ENCODE data around the gene TOX3. TPM values are rescaled to one million over a fixed set of nuclear protein-coding genes. Genes with fewer than 3 reads are reported as not detected.

Gene TOX3
- total and polyA plus RNA-seq, 4 donors, result 1.3 to 3.5 (median 2.4) TPM

DNA sequence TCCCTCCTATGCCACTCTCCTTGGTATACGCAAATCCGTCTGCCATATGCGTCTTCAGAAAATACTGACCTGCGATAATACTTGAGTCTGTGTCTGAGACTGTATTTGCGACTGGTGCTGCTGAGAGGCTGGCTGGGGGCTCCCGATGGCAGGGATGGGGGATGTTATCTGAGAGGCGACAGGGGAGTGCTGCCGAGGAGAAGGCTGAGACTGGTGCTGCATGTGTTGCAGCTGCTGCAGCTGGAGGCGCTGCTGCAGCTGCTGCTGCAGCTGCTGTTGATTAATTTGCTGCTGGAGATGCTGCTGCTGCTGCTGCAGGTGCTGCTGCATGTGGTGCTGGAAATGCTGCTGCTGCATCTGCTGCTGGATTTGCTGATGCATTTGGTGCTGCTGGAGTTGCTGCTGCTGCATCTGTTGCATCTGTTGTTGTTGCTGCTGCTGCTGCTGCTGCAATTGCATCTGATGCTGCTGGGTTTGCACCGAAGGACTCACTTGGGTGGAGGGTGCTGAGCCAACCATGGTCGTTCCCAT lies 107.7 kb downstream of the TOX3 start:
- Histone ChIP-seq H3K36me3 (ENCODE audit: control insufficient read depth in 4 of 4, insufficient read depth in 3 of 4, low read depth in 1 of 4, low read length in 3 of 4) (peaks cover 0 to 16% (median 5%) of the 10 kb centered on the region in 4 donors), H3K4me3 (ENCODE audit: low read depth in 1 of 3, low read length in 3 of 3) (no peak overlapping the region), H3K4me1 (ENCODE audit: control insufficient read depth in 4 of 4, insufficient read depth in 4 of 4, low read length in 3 of 4) (peaks cover 0 to 4% (median 0%) of the 10 kb centered on the region in 4 donors), H3K9ac (ENCODE audit: low read depth in 1 of 2, low read length in 2 of 2) (no peak overlapping the region), H3K27me3 (ENCODE audit: control insufficient read depth in 4 of 4, insufficient read depth in 4 of 4, low read length in 3 of 4) (no peaks in the 10 kb centered on the region), H3K9me3 (ENCODE audit: control insufficient read depth in 4 of 4, low read length in 3 of 4) (no peaks in the 10 kb centered on the region), H3K27ac (ENCODE audit: low read depth in 1 of 2, low read length in 2 of 2) (no peak overlapping the region)
- DNase-seq (ENCODE audit: low spot score), result no peak
- WGBS, result 94% methylated on average over 11 of the region's 11 CpGs
- TF ChIP-seq FOXA1 (IDR thresholded peaks at IDR 0.05) (no peak), GABPA (IDR thresholded peaks at IDR 0.05 in 1 of 2, conservative IDR thresholded peaks at IDR 0.05 in 1 of 2) (no peak), RAD21 (IDR thresholded peaks at IDR 0.05) (no peak), HNF4G (IDR thresholded peaks at IDR 0.05) (no peak)
- TF ChIP-seq, protein P1, sequence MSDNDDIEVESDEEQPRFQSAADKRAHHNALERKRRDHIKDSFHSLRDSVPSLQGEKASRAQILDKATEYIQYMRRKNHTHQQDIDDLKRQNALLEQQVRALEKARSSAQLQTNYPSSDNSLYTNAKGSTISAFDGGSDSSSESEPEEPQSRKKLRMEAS (IDR thresholded peaks at IDR 0.05), result no peak
- TF ChIP-seq, protein P2, sequence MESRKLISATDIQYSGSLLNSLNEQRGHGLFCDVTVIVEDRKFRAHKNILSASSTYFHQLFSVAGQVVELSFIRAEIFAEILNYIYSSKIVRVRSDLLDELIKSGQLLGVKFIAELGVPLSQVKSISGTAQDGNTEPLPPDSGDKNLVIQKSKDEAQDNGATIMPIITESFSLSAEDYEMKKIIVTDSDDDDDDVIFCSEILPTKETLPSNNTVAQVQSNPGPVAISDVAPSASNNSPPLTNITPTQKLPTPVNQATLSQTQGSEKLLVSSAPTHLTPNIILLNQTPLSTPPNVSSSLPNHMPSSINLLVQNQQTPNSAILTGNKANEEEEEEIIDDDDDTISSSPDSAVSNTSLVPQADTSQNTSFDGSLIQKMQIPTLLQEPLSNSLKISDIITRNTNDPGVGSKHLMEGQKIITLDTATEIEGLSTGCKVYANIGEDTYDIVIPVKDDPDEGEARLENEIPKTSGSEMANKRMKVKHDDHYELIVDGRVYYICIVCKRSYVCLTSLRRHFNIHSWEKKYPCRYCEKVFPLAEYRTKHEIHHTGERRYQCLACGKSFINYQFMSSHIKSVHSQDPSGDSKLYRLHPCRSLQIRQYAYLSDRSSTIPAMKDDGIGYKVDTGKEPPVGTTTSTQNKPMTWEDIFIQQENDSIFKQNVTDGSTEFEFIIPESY (IDR thresholded peaks at IDR 0.05), result no peak
- TF ChIP-seq, protein P3, sequence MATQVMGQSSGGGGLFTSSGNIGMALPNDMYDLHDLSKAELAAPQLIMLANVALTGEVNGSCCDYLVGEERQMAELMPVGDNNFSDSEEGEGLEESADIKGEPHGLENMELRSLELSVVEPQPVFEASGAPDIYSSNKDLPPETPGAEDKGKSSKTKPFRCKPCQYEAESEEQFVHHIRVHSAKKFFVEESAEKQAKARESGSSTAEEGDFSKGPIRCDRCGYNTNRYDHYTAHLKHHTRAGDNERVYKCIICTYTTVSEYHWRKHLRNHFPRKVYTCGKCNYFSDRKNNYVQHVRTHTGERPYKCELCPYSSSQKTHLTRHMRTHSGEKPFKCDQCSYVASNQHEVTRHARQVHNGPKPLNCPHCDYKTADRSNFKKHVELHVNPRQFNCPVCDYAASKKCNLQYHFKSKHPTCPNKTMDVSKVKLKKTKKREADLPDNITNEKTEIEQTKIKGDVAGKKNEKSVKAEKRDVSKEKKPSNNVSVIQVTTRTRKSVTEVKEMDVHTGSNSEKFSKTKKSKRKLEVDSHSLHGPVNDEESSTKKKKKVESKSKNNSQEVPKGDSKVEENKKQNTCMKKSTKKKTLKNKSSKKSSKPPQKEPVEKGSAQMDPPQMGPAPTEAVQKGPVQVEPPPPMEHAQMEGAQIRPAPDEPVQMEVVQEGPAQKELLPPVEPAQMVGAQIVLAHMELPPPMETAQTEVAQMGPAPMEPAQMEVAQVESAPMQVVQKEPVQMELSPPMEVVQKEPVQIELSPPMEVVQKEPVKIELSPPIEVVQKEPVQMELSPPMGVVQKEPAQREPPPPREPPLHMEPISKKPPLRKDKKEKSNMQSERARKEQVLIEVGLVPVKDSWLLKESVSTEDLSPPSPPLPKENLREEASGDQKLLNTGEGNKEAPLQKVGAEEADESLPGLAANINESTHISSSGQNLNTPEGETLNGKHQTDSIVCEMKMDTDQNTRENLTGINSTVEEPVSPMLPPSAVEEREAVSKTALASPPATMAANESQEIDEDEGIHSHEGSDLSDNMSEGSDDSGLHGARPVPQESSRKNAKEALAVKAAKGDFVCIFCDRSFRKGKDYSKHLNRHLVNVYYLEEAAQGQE (IDR thresholded peaks at IDR 0.05), result no peak

DNA sequence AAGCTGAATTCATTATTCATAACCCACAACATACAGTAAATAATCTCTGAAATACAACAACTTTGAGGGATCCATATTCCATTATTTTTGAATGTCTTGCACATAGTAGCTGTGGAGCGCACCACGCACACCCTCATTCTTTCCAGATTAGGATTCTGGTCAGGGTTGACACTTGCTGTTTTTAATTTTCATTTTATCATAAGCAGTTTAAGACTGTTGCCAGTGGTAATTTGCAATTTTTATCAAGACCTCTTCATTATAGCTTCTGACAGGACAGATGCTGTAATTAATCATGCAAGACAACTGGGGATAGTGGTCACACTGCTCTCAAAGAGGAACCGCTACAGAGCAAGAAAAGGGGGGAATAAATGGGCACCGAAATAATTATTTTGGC lies 109.7 kb downstream of the TOX3 start:
- no peak overlapping the region for H3K4me3 ChIP-seq (ENCODE audit: low read depth in 1 of 3, low read length in 3 of 3)
- H3K9me3 ChIP-seq (ENCODE audit: control insufficient read depth in 4 of 4, low read length in 3 of 4), result no peaks in the 10 kb centered on the region
- no peak overlapping the region for H3K27ac ChIP-seq (ENCODE audit: low read depth in 1 of 2, low read length in 2 of 2)
- peaks cover 0 to 4% (median 0%) of the 10 kb centered on the region in 4 donors for H3K4me1 ChIP-seq (ENCODE audit: control insufficient read depth in 4 of 4, insufficient read depth in 4 of 4, low read length in 3 of 4)
- H3K9ac ChIP-seq (ENCODE audit: low read depth in 1 of 2, low read length in 2 of 2), result no peak overlapping the region
- TF ChIP-seq FOXA1 (IDR thresholded peaks at IDR 0.05), result no peak
- TF ChIP-seq, protein P4, sequence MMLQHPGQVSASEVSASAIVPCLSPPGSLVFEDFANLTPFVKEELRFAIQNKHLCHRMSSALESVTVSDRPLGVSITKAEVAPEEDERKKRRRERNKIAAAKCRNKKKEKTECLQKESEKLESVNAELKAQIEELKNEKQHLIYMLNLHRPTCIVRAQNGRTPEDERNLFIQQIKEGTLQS (IDR thresholded peaks at IDR 0.05), result no peak
- no peaks in the 10 kb centered on the region for H3K27me3 ChIP-seq (ENCODE audit: control insufficient read depth in 4 of 4, insufficient read depth in 4 of 4, low read length in 3 of 4)
- H3K36me3 ChIP-seq (ENCODE audit: control insufficient read depth in 4 of 4, insufficient read depth in 3 of 4, low read depth in 1 of 4, low read length in 3 of 4), result peaks cover 0 to 14% (median 4%) of the 10 kb centered on the region in 4 donors
- WGBS, result 95% methylated on average over 4 of the region's 4 CpGs
- no peak for DNase-seq (ENCODE audit: low spot score)

DNA sequence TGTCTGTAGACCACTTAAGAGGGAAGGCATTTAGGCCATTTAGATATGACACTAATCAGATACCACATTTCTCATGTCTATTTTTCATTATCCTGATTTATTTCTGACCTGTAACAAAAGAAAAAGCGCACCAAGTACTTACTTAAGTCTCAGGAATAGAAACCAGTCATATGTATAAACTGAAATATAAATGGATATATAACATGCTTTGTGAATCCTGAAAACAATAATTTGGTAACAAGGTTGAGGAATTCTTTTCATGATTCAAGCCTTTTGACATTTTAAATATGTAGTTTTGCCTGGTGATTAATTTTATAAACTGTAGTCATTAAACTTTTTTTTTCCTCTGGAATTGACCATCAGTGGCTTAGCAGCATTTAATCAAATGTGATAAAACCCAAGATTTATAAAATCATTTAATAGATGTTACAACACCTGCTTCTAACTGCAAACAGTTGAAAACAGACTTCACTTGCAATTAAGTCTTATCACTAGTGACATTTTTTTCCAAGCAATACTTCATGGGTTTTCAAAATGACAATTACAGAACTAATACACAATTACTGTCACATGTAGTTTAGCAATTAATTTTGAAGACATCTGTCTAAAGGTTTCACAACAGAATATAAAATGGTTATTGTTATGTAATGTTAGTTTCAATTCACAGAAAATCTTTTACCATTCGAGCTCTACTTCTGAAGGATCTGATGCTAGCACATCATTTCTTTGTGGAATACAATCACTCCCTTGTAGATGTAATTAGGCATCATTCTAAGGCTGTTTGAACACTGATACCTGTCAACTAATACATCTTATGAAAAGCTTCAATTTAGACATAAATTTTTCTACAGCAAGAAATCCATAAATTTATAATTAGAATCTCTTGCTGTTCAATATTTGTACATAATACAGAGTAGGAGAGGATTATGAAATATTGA lies 110.3 kb downstream of the TOX3 start:
- TF ChIP-seq FOXA1 (IDR thresholded peaks at IDR 0.05), result no peak
- TF ChIP-seq RAD21 (IDR thresholded peaks at IDR 0.05), result no peak
- no peak for TF ChIP-seq EGR1 (IDR thresholded peaks at IDR 0.05; ENCODE audit: low read depth in 2 of 2)
- TF ChIP-seq HNF4G (IDR thresholded peaks at IDR 0.05), result no peak
- TF ChIP-seq, protein P2 (IDR thresholded peaks at IDR 0.05), result no peak
- no peak for TF ChIP-seq JUND (IDR thresholded peaks at IDR 0.05)
- TF ChIP-seq NR2F2 (IDR thresholded peaks at IDR 0.05), result no peak
- TF ChIP-seq YY1 (IDR thresholded peaks at IDR 0.05), result no peak
- H3K36me3 ChIP-seq (ENCODE audit: control insufficient read depth in 4 of 4, insufficient read depth in 3 of 4, low read depth in 1 of 4, low read length in 3 of 4), result peaks cover 0 to 14% (median 3%) of the 10 kb centered on the region in 4 donors
- DNase-seq (ENCODE audit: low spot score), result no peak
- H3K9ac ChIP-seq (ENCODE audit: low read depth in 1 of 2, low read length in 2 of 2), result no peak overlapping the region
- WGBS, result 91% methylated on average over 2 of the region's 2 CpGs
- H3K4me1 ChIP-seq (ENCODE audit: control insufficient read depth in 4 of 4, insufficient read depth in 4 of 4, low read length in 3 of 4), result peaks cover 0 to 4% (median 0%) of the 10 kb centered on the region in 4 donors
- H3K27me3 ChIP-seq (ENCODE audit: control insufficient read depth in 4 of 4, insufficient read depth in 4 of 4, low read length in 3 of 4), result no peaks in the 10 kb centered on the region
- no peak overlapping the region for H3K27ac ChIP-seq (ENCODE audit: low read depth in 1 of 2, low read length in 2 of 2)
- no peaks in the 10 kb centered on the region for H3K9me3 ChIP-seq (ENCODE audit: control insufficient read depth in 4 of 4, low read length in 3 of 4)
- no peak overlapping the region for H3K4me3 ChIP-seq (ENCODE audit: low read depth in 1 of 3, low read length in 3 of 3)

All from liver (tissue), 9 donors.